Stimulated activated CD4-positive, alpha-beta T cell treated with anti-CD3 and anti-CD28 coated beads, Interleukin-12 subunit alpha, Interleukin-12 subunit beta, amount 100 ng/mL, for 48 hours (primary cell): ENCODE data around the gene STAP2.
"Not testable (repeated sequence)": the region's sequence is repeated elsewhere in the genome, so short reads cannot be mapped to it uniquely, and the experiment has no call there.

Experiments
- DNase-seq, 3 donors: peaks; one replicate each; pipeline ENCODE4 v3.0.0-alpha.2; 2020; ENCODE audit warnings: low read depth in 2 of 3, low spot score in 1 of 3

STAP2 gene

GRCh38 chr19:4357921-4358326 lies 19.3 kb upstream of the STAP2 start:
- no peak for DNase-seq

- no peak for DNase-seq
These were observed 18.6 kb upstream of the STAP2 start for GRCh38 chr19:4357095-4357797.

GRCh38 chr19:4354897-4355296 lies 16.3 kb upstream of the STAP2 start:
- DNase-seq: no peak

GRCh38 chr19:4354282-4354681 lies 15.7 kb upstream of the STAP2 start:
- no peak for DNase-seq

GRCh38 chr19:4352701-4353121 lies 14.1 kb upstream of the STAP2 start:
- peak in 2 of 3 donors; percentile 43 to 60 for DNase-seq

GRCh38 chr19:4350726-4351125 lies 12.1 kb upstream of the STAP2 start:
- DNase-seq: no peak

- DNase-seq: no peak
These were observed 11.5 kb upstream of the STAP2 start for GRCh38 chr19:4350111-4350510.

- not testable (repeated sequence) for DNase-seq
These were observed 10.6 kb upstream of the STAP2 start for GRCh38 chr19:4349225-4349624.

GRCh38 chr19:4347521-4347920 lies 8.9 kb upstream of the STAP2 start:
- DNase-seq: no peak

GRCh38 chr19:4346020-4346383 lies 7.4 kb upstream of the STAP2 start:
- no peak for DNase-seq

- no peak for DNase-seq
These were observed 6.9 kb upstream of the STAP2 start for GRCh38 chr19:4345342-4346019.

GRCh38 chr19:4343370-4344307 lies 5.0 kb upstream of the STAP2 start, which contains the start of gene MPND:
MPND (plus strand) TSS chr19:4343562; CDS start chr19:4343594, 32 bp downstream.
- peak; percentile 79 to 93 (median 88) for DNase-seq

GRCh38 chr19:4342615-4343369 lies 4.2 kb upstream of the STAP2 start:
- peak; percentile 89 to 91 (median 90) for DNase-seq

GRCh38 chr19:4342314-4342614 lies 3.6 kb upstream of the STAP2 start:
- DNase-seq: no peak

- DNase-seq: no peak
These were observed 654 bp downstream of the STAP2 start for GRCh38 chr19:4337906-4338440.

- DNase-seq: no peak
These were observed 3.6 kb downstream of the STAP2 start for GRCh38 chr19:4334929-4335570.

GRCh38 chr19:4329858-4330257 lies 8.8 kb downstream of the STAP2 start:
- DNase-seq: no peak

GRCh38 chr19:4328991-4329681 lies 9.5 kb downstream of the STAP2 start:
- peak; percentile 16 to 54 (median 54) for DNase-seq

- peak; percentile 89 to 99 (median 96) for DNase-seq
These were observed 10.2 kb downstream of the STAP2 start for GRCh38 chr19:4328243-4328990.
